Measurements from ENCODE around the gene DBF4B.
"Not testable (repeated sequence)": the region's sequence is repeated elsewhere in the genome, so short reads cannot be mapped to it uniquely, and the experiment has no call there.

DBF4B gene

DNA sequence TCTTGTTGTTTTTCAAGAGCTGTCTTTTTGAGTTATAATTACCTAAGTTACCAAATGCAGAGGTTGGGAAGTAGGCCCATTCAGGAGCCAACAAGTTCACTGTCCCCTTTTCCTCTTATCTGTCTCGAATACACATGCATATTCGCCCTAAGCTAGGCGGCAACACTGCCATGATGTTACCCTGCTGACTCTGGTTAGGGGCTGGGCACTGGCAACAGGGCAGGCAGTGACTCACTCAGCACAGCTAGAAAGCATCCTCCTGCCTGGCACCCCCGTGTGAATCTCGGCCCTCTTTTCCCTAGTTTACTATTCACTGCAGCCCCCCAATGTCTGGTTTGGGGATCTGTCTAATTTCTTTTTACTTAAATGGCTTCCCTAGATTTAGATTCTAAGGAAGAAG lies 13.8 kb downstream of the DBF4B start:
- Histone ChIP-seq H3K4me1 (no peaks in the 10 kb centered on the region), H3K27ac (no peak overlapping the region), H3K79me2 (no peaks in the 10 kb centered on the region), H3K4me3 (ENCODE audit: low read depth, low read length) (no peak overlapping the region), H3K9me3 (ENCODE audit: control insufficient read depth, low read length) (no peaks in the 10 kb centered on the region), H2AFZ (no peak overlapping the region), H3K27me3 (ENCODE audit: control insufficient read depth, insufficient read depth, low read length) (no peaks in the 10 kb centered on the region), H3K4me2 (ENCODE audit: low read length) (no peak overlapping the region), H3K9ac (no peak overlapping the region), H3K36me3 (ENCODE audit: control insufficient read depth, insufficient read depth, low read length) (no peaks in the 10 kb centered on the region)
- TF ChIP-seq, protein P1, sequence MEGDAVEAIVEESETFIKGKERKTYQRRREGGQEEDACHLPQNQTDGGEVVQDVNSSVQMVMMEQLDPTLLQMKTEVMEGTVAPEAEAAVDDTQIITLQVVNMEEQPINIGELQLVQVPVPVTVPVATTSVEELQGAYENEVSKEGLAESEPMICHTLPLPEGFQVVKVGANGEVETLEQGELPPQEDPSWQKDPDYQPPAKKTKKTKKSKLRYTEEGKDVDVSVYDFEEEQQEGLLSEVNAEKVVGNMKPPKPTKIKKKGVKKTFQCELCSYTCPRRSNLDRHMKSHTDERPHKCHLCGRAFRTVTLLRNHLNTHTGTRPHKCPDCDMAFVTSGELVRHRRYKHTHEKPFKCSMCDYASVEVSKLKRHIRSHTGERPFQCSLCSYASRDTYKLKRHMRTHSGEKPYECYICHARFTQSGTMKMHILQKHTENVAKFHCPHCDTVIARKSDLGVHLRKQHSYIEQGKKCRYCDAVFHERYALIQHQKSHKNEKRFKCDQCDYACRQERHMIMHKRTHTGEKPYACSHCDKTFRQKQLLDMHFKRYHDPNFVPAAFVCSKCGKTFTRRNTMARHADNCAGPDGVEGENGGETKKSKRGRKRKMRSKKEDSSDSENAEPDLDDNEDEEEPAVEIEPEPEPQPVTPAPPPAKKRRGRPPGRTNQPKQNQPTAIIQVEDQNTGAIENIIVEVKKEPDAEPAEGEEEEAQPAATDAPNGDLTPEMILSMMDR (IDR thresholded peaks at IDR 0.05), result no peak

DNA sequence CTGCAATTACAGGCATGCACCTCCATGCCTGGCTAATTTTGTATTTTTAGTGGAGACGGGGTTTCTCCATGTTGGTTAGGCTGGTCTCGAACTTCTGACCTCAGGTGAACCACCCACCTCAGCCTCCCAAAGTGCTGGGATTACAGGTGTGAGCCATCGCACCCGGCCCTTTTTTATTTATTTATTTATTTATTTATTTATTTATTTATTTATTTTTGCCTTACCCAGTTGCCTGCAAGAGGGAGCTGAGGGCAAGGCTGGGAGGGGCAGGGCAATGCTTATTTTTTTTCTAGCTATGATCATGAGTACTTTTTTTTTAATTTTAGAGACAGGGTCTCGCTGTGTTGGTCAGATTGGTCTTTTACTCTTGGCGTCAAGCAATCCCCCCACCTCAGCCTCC lies 17.7 kb downstream of the DBF4B start:
- H3K4me2 ChIP-seq (ENCODE audit: low read length); H3K9ac ChIP-seq: not testable (repeated sequence)

DNA sequence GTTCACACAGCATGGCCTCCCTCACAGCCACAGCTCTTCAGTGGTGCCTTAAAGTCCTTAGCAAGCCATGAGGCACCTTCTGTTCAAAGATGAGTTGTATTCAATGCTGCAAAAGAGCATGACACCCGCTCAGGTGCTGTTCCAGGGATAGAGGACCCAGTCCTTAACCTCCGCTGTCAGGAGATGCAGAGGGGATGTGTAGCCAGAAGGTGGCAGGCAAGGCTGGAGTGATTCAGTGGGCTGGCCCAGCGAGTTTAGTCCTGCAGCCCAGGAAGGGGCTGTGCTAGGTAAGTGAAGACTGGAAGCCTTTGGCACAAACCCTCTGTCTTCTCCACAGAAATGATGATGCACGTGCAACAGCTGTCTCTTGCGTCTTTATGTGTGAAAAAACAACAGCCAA lies 25.3 kb downstream of the DBF4B start:
- no peak overlapping the region for H2AFZ ChIP-seq
- H3K4me3 ChIP-seq (ENCODE audit: low read depth, low read length), result no peak overlapping the region
- H3K27me3 ChIP-seq (ENCODE audit: control insufficient read depth, insufficient read depth, low read length), result no peaks in the 10 kb centered on the region
- no peak overlapping the region for H3K9ac ChIP-seq
- TF ChIP-seq, protein P1 (IDR thresholded peaks at IDR 0.05), result no peak
- no peak overlapping the region for H3K4me2 ChIP-seq (ENCODE audit: low read length)
- H3K27ac ChIP-seq, result no peak overlapping the region
- H3K9me3 ChIP-seq (ENCODE audit: control insufficient read depth, low read length), result no peaks in the 10 kb centered on the region
- no peaks in the 10 kb centered on the region for H3K4me1 ChIP-seq
- no peaks in the 10 kb centered on the region for H3K36me3 ChIP-seq (ENCODE audit: control insufficient read depth, insufficient read depth, low read length)
- no peaks in the 10 kb centered on the region for H3K79me2 ChIP-seq

More for the DNA sequence above, 17.7 kb downstream of the DBF4B start:
- H3K4me1 ChIP-seq; H3K27me3 ChIP-seq (ENCODE audit: control insufficient read depth, insufficient read depth, low read length); H3K27ac ChIP-seq; H3K9me3 ChIP-seq (ENCODE audit: control insufficient read depth, low read length); H3K4me3 ChIP-seq (ENCODE audit: low read depth, low read length); H3K36me3 ChIP-seq (ENCODE audit: control insufficient read depth, insufficient read depth, low read length); H2AFZ ChIP-seq; H3K79me2 ChIP-seq: not testable (repeated sequence)

DNA sequence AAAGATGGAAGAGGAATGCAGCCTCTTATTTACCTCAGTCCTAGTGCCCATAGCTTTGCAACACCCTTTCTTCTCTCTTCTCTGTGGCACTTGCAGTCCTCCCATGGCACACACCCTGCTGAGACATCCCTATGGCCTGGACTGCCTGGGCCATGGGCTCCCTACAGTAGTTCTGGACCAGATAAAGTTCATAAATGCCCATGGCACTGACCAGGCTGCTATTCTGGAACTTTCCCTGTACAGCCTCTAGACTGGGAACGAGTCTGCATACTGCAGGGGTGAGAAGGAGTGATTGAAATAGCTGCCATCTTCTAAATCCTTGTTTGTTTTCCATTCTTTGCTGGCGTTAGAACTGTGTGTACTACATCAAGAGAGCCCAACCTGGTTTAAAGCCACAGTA lies 25.8 kb downstream of the DBF4B start:
- H3K27ac ChIP-seq, result no peak overlapping the region
- H2AFZ ChIP-seq, result no peak overlapping the region
- H3K9ac ChIP-seq, result no peak overlapping the region
- no peak overlapping the region for H3K4me3 ChIP-seq (ENCODE audit: low read depth, low read length)
- H3K79me2 ChIP-seq, result no peaks in the 10 kb centered on the region
- no peaks in the 10 kb centered on the region for H3K27me3 ChIP-seq (ENCODE audit: control insufficient read depth, insufficient read depth, low read length)
- no peak overlapping the region for H3K4me2 ChIP-seq (ENCODE audit: low read length)
- H3K36me3 ChIP-seq (ENCODE audit: control insufficient read depth, insufficient read depth, low read length), result no peaks in the 10 kb centered on the region
- H3K9me3 ChIP-seq (ENCODE audit: control insufficient read depth, low read length), result no peaks in the 10 kb centered on the region
- TF ChIP-seq, protein P1 (IDR thresholded peaks at IDR 0.05), result no peak
- H3K4me1 ChIP-seq, result no peaks in the 10 kb centered on the region

DNA sequence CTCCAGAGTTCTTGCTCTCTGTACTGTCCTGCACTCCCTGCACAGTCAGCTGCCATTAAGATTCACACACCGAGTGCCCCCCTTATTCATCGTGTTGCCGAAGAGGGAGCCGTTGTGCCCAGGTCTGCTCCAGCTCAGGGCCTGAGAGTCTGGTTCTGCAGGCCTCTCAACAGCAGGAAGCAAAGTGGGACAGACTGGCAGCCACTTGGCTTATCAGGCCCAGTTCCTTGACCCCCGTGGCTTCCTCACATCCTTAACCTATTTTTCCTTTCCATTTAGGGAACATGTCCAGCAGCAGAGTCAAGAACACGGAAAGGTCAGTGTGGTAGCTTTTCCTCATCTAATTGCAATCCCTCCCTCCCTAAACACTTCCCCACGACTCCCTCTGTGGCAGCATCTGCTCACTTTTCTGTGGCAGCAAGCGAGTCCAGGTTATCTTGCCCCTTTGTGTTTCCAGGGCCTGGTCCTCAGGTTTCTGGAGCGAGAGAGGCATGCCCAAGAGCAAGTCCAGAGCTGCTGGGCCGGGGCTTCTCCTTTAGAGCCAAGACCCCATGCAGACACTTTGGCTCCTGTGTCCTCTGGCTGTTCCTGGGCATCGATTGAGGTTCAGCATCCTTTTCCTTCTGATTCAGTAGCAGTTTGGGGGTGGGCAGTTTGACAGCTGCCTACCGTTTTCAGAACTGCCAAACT lies 28.2 kb downstream of the DBF4B start:
- Histone ChIP-seq H3K4me2 (ENCODE audit: low read length) (no peak overlapping the region), H3K4me3 (ENCODE audit: low read depth, low read length) (no peak overlapping the region), H3K27me3 (ENCODE audit: control insufficient read depth, insufficient read depth, low read length) (no peaks in the 10 kb centered on the region), H3K79me2 (no peaks in the 10 kb centered on the region), H3K9me3 (ENCODE audit: control insufficient read depth, low read length) (no peaks in the 10 kb centered on the region), H2AFZ (no peak overlapping the region), H3K27ac (no peak overlapping the region), H3K4me1 (no peaks in the 10 kb centered on the region), H3K36me3 (ENCODE audit: control insufficient read depth, insufficient read depth, low read length) (no peaks in the 10 kb centered on the region), H3K9ac (no peak overlapping the region)
- TF ChIP-seq, protein P1 (IDR thresholded peaks at IDR 0.05), result no peak
